KOPT-K1 (cell line): ENCODE data around the gene HK2.

ENCODE experiments used
- H3K27ac ChIP-seq: fragments of 200-600 bp; sonication (generic); 2 replicates; pipeline ENCODE4 v1.5.1; 2016; ENCODE audit warnings: antibody characterized with exemption, mild to moderate bottlenecking, low read depth, low read length; ENCODE audit not compliant: poor library complexity, severe bottlenecking
- H3K36me3 ChIP-seq: fragments of 200-600 bp; sonication (generic); 2 replicates; pipeline ENCODE4 v1.5.1; 2017; ENCODE audit warnings: antibody characterized with exemption, mild to moderate bottlenecking, low read length, moderate library complexity; ENCODE audit not compliant: insufficient read depth
- H3K9me3 ChIP-seq: fragments of 200-600 bp; sonication (generic); 2 replicates; pipeline ENCODE4 v1.5.1; 2017; ENCODE audit warnings: antibody characterized with exemption, low read length, mild to moderate bottlenecking; ENCODE audit not compliant: insufficient read depth, poor library complexity, severe bottlenecking

Gene HK2

GRCh38 chr2:74908748-74909444 lies 75.0 kb downstream of the HK2 start:
- H3K27ac ChIP-seq: no peak overlapping the region

GRCh38 chr2:74910245-74910644 lies 76.3 kb downstream of the HK2 start:
- H3K27ac ChIP-seq: no peak overlapping the region
- no peaks in the 10 kb centered on the region for H3K9me3 ChIP-seq
- H3K36me3 ChIP-seq: no peaks in the 10 kb centered on the region

More at GRCh38 chr2:74908748-74909444, 75.0 kb downstream of the HK2 start:
- Histone ChIP-seq H3K9me3 (no peaks in the 10 kb centered on the region), H3K36me3 (no peaks in the 10 kb centered on the region)

- Histone ChIP-seq H3K9me3 (no peaks in the 10 kb centered on the region), H3K27ac (no peak overlapping the region), H3K36me3 (no peaks in the 10 kb centered on the region)
Observed at GRCh38 chr2:74911061-74911460, 77.1 kb downstream of the HK2 start.

- Histone ChIP-seq H3K27ac (no peak overlapping the region), H3K9me3 (no peaks in the 10 kb centered on the region), H3K36me3 (no peaks in the 10 kb centered on the region)
Observed at GRCh38 chr2:74915743-74916142, 81.8 kb downstream of the HK2 start.

DNA sequence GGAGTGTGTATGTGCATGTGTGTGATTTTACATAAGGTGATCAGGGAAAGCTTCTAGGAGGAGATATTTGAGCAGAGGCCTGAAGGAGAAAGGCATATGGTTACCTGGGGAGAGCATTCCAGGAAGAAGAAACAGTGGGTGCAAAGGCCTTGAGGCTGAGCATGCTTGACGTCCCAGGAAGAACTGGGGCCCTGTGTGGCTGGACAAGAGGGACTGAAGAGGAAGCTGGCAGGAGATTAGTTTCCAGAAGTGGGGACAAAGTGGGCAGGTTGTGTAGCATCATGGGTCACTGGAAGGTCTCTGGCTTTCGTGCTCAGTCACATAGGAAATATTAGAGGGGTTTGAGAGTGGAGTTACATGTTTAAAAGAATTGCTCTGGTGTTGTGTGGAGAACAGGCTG lies 82.5 kb downstream of the HK2 start:
- Histone ChIP-seq H3K36me3 (no peaks in the 10 kb centered on the region), H3K9me3 (no peaks in the 10 kb centered on the region), H3K27ac (no peak overlapping the region)

- H3K36me3 ChIP-seq: no peaks in the 10 kb centered on the region
- no peak overlapping the region for H3K27ac ChIP-seq
- H3K9me3 ChIP-seq: no peaks in the 10 kb centered on the region
Observed at GRCh38 chr2:74917702-74918619, 84.0 kb downstream of the HK2 start.

DNA sequence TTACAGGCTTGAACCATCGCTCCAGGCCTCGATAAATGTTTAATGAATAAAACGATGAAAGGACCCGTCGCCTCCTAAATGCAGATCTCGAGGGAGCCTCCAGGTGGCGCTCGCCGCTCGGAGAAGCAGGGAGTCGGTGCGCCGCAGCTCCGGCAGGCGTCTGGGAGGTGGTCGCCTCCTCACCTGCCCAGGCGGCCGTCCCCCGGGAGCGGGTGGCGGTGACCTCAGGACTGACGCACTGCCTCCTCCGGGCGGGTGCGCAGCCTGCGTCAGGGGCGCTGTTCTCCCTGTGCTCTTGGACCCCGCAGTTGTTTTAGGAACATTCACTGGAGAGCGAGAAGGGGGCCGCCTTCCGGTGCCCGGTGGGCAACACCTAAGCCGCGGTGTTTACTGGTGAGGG lies 85.9 kb downstream of the HK2 start:
- no peak overlapping the region for H3K27ac ChIP-seq
- H3K9me3 ChIP-seq: no peaks in the 10 kb centered on the region
- no peaks in the 10 kb centered on the region for H3K36me3 ChIP-seq

DNA sequence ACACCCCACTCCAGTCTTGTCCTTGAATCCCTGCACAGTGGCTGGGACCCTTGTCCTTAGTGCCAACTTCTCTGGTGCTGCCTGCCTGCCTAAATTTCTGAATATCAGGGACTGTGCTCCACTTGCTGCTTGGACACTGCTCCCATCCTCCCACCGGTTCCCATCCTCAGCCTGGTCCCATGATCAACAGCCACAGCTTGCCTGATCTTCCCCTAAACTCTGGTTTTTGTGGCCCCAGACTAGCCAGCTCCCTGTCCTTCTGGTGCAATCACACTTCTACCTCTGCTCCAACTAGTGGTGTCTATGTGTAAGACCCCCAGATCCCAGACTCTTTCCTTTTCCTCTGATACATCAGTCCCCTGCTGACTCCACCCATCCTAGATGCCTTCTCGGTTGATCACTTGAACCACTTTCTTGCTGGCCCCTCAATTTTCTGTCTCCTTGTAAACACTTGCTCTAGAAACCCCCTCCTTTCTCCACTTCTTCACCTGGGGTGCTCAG lies 87.4 kb downstream of the HK2 start:
- Histone ChIP-seq H3K27ac (no peak overlapping the region), H3K9me3 (no peaks in the 10 kb centered on the region), H3K36me3 (no peaks in the 10 kb centered on the region)

DNA sequence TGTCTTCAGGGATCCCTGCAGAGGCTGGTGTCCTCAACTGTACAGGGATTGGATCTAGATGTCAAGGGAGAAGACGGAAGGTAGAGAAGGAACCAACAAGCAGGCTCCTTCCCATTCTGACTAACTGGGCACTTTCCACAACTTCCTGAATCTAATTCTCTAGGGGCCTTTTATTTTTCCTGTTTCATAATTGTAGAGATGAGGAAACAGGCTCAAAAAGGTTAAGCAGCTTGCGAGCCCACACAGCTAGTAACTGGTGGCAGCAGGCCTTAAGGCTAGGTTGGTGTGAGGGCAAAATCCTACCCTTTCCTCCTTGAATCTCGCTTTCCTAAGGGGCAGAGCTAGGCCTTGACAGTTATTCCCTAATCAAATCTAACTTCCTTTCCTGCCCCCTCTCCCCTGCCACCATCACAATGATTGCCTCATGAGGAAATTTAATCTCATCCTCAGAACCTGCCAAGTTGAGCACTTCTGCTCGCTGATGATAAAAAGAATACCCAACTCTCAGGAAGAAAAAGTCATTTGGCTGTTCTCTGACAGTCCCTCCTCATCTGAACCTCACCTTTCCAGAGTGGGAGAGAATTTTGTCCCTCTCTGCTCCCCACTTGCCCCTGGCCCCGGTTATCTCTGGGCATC lies 88.8 kb downstream of the HK2 start:
- no peak overlapping the region for H3K27ac ChIP-seq
- H3K9me3 ChIP-seq: no peaks in the 10 kb centered on the region
- H3K36me3 ChIP-seq: no peaks in the 10 kb centered on the region

- Histone ChIP-seq H3K27ac (no peak overlapping the region), H3K36me3 (no peaks in the 10 kb centered on the region)
Observed at GRCh38 chr2:74924463-74925265, 90.7 kb downstream of the HK2 start.

GRCh38 chr2:74925361-74925786 lies 91.4 kb downstream of the HK2 start:
- Histone ChIP-seq H3K36me3 (peaks cover 6% of the 10 kb centered on the region; the same call in 1 of the 2 replicates), H3K9me3 (no peaks in the 10 kb centered on the region), H3K27ac (no peak overlapping the region)

More at GRCh38 chr2:74924463-74925265, 90.7 kb downstream of the HK2 start:
- no peaks in the 10 kb centered on the region for H3K9me3 ChIP-seq

DNA sequence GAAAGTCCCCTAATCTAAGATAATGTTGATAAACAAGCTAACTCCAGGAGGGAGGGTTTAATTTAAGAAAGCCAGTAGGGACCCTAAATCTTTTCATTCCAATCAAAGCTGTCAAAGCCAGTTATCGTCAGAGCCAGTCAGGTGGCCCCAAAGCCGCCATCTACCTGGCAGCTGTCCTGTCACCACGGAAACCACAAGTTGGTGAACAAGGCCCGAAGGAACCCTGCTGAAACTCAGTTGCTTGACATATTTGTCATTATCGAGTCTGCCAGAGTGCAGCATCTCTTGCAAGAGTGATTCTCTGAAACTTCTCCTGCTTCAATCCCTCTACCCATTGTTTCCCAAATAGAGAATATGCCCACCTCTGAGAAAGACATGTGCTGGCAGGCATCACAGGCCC lies 93.7 kb downstream of the HK2 start:
- H3K27ac ChIP-seq: no peak overlapping the region
- peaks cover 10% of the 10 kb centered on the region; the same call in 1 of the 2 replicates for H3K36me3 ChIP-seq
- H3K9me3 ChIP-seq: no peaks in the 10 kb centered on the region

DNA sequence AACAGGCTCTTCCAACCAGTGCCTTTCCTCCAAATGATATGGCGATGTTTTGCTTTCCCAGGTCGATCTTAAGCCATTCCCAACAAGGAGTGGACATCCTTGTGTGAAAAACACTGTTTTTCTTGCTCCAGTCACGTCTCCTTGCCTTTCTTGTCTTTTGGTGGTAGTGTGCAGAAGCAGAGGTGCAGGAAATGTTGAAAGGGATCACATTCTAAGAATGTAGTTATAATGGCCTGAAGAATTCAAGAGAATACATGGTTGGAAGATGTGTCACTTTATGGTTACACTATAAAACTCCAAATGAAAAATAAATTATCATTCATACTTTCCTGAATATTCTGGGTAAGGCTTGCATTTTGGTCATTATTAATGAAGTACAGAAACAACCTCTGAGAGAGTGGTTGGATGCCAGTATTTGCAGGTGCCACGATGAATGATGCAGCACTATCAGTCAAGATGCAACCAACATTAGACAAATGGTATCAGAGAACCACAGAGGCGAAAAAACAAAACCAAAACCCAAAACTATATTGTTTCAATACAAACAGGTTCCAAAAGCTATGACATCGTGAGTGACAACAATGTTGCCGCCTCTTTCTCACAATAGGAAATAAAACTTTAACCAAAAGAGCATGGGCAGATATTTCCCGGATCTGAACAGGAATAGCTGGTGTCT lies 97.0 kb downstream of the HK2 start:
- no peaks in the 10 kb centered on the region for H3K9me3 ChIP-seq
- no peak overlapping the region for H3K27ac ChIP-seq
- H3K36me3 ChIP-seq: peaks cover 10% of the 10 kb centered on the region; the same call in 1 of the 2 replicates

DNA sequence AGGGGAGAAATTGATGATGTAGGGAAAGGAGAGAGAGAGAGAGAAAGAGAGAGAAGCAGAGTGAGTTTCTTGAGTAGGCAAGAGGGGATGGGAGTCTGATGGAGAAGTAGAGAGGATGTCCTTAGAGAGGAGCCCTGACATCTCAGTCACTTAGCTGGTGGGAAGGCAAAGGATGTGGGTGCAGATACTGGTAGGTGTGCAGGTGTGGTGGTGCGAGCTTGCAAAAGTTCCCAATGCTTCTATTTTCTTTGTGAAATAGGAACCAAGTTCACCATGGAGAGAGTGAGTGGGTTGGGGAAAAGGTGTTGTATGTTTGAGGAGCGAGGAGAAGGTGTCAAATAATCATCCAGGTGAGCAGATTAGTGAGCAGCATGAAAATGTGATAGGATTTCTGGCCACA lies 98.0 kb downstream of the HK2 start:
- Histone ChIP-seq H3K27ac (no peak overlapping the region), H3K36me3 (peaks cover 10% of the 10 kb centered on the region; the same call in 1 of the 2 replicates)

More for the DNA sequence above, 98.0 kb downstream of the HK2 start:
- no peaks in the 10 kb centered on the region for H3K9me3 ChIP-seq
